Astrocyte (in vitro differentiated cells and primary cell): ENCODE measurements around the gene CIDEA. TPM values are rescaled to one million over a fixed set of nuclear protein-coding genes. Genes with fewer than 3 reads are reported as not detected.

Experiments used
- DNase-seq: peaks from one replicate; pipeline ENCODE4 v3.0.0-alpha.2; 2010; ENCODE audit warnings: low read depth
- FAIRE-seq: peaks from 2 replicates; lab custom pipeline; 2011; peaks lifted over from hg19 to GRCh38; lab: Jason Lieb, UNC
- H2AFZ ChIP-seq: 2 replicates; pipeline ENCODE4 v1.6.0; 2012; ENCODE audit warnings: low read depth, low read length, inconsistent platforms
- H3K27ac ChIP-seq: 2 replicates; pipeline ENCODE4 v1.5.1; 2011; ENCODE audit warnings: low read depth, low read length, inconsistent platforms
- H3K27me3 ChIP-seq: 2 replicates; pipeline ENCODE4 v1.6.0; 2011; ENCODE audit warnings: low read length, inconsistent platforms; ENCODE audit not compliant: insufficient read depth
- H3K36me3 ChIP-seq: 2 replicates; pipeline ENCODE4 v1.5.1; 2011; ENCODE audit warnings: low read length, inconsistent platforms; ENCODE audit not compliant: insufficient read depth
- H3K4me1 ChIP-seq: 2 replicates; pipeline ENCODE4 v1.5.1; 2011; ENCODE audit warnings: low read length, inconsistent platforms; ENCODE audit not compliant: insufficient read depth
- H3K4me2 ChIP-seq: 2 replicates; pipeline ENCODE4 v1.6.0; 2012; ENCODE audit warnings: low read length, inconsistent platforms
- H3K4me3 ChIP-seq: 2 replicates; pipeline ENCODE4 v1.5.1; 2011; ENCODE audit warnings: low read depth, mild to moderate bottlenecking, low read length, inconsistent platforms; ENCODE audit not compliant: insufficient read depth
- H3K79me2 ChIP-seq: 2 replicates; pipeline ENCODE4 v1.6.0; 2012; ENCODE audit warnings: mild to moderate bottlenecking, low read length, inconsistent platforms; ENCODE audit not compliant: insufficient read depth
- H3K9ac ChIP-seq: 2 replicates; pipeline ENCODE4 v1.6.0; 2012; ENCODE audit warnings: mild to moderate bottlenecking, low read length, inconsistent platforms
- H3K9me3 ChIP-seq: 2 replicates; pipeline ENCODE4 v1.5.1; 2012; ENCODE audit warnings: low read depth, mild to moderate bottlenecking, low read length, inconsistent platforms; ENCODE audit not compliant: insufficient read depth
- H4K20me1 ChIP-seq: 2 replicates; pipeline ENCODE4 v1.6.0; 2012; ENCODE audit warnings: low read length, inconsistent platforms; ENCODE audit not compliant: insufficient read depth
- H3K27ac Mint-ChIP-seq: one replicate; pipeline ENCODE4 v1.8.0; 2021; ENCODE audit warnings: mild to moderate bottlenecking, mixed read lengths; ENCODE audit not compliant: unreplicated experiment
- H3K27me3 Mint-ChIP-seq: one replicate; pipeline ENCODE4 v1.8.0; 2021; ENCODE audit warnings: low read depth, mixed read lengths; ENCODE audit not compliant: unreplicated experiment
- H3K36me3 Mint-ChIP-seq: one replicate; pipeline ENCODE4 v1.8.0; 2021; ENCODE audit warnings: low read depth, mixed read lengths; ENCODE audit not compliant: unreplicated experiment
- H3K4me1 Mint-ChIP-seq: one replicate; pipeline ENCODE4 v1.8.0; 2021; ENCODE audit warnings: low read depth, mixed read lengths; ENCODE audit not compliant: unreplicated experiment
- H3K4me3 Mint-ChIP-seq: one replicate; pipeline ENCODE4 v1.8.0; 2021; ENCODE audit warnings: mild to moderate bottlenecking, moderate library complexity, mixed read lengths; ENCODE audit not compliant: unreplicated experiment
- H3K9me3 Mint-ChIP-seq: one replicate; pipeline ENCODE4 v1.8.0; 2021; ENCODE audit warnings: mild to moderate bottlenecking, mixed read lengths; ENCODE audit not compliant: unreplicated experiment
- EZH2 ChIP-seq: IDR thresholded peaks from 2 replicates; pipeline ENCODE4 v1.6.1; 2012; ENCODE audit warnings: mild to moderate bottlenecking, low read length, inconsistent platforms; ENCODE audit not compliant: insufficient read depth
- total RNA-seq: library from RNA; stranded (reverse); gene quantifications from 2 replicates; pipeline ENCODE4 v1.2.1, GENCODE V29; 2021
- TF ChIP-seq, protein P1 (sequence below): IDR thresholded peaks from 2 replicates; pipeline ENCODE4 v1.5.1; 2011; ENCODE audit warnings: low read depth, mild to moderate bottlenecking, inconsistent platforms, low read length, moderate library complexity; ENCODE audit not compliant: insufficient read depth

Gene CIDEA
- total RNA-seq, 1 donor from 2014 or later: 0.43 TPM

DNA sequence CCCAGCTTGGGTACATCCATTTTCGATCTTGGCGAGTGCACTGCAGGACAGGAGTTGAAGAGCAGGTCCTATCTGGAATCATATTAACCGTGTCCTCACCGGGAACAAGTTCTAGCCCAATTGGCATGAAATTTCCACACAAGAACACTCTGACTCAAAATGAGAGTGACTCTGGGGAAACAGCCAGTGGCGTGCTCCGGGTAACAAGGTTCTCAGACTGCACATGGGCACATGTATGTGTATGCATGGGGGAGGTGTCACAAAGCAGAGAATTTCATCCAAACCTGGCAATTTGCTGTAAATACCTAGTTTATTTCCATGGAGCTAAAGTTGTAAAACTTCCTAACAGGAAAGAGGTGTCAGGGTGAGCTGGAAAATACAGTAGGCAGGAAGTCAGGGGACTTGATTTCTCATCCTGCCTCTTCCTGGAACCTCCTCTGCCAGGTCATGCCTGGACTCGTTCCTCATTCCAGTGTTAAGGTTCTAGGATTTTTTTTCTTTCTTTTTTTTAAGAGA, 55.6 kb downstream of the CIDEA start:
- TF ChIP-seq, protein P1, sequence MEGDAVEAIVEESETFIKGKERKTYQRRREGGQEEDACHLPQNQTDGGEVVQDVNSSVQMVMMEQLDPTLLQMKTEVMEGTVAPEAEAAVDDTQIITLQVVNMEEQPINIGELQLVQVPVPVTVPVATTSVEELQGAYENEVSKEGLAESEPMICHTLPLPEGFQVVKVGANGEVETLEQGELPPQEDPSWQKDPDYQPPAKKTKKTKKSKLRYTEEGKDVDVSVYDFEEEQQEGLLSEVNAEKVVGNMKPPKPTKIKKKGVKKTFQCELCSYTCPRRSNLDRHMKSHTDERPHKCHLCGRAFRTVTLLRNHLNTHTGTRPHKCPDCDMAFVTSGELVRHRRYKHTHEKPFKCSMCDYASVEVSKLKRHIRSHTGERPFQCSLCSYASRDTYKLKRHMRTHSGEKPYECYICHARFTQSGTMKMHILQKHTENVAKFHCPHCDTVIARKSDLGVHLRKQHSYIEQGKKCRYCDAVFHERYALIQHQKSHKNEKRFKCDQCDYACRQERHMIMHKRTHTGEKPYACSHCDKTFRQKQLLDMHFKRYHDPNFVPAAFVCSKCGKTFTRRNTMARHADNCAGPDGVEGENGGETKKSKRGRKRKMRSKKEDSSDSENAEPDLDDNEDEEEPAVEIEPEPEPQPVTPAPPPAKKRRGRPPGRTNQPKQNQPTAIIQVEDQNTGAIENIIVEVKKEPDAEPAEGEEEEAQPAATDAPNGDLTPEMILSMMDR: no peak
- no peak for TF ChIP-seq EZH2
- Histone ChIP-seq H4K20me1 (peaks cover 60% of the 10 kb centered on the region), H2AFZ (no peak overlapping the region), H3K36me3 (peaks cover 45% of the 10 kb centered on the region), H3K27me3 (no peaks in the 10 kb centered on the region), H3K4me2 (peak overlapping the region; percentile 93), H3K4me3 (peak overlapping the region; percentile 96), H3K79me2 (peaks cover 95% of the 10 kb centered on the region), H3K9me3 (no peaks in the 10 kb centered on the region), H3K27ac (peak overlapping the region; percentile 95), H3K9ac (peak overlapping the region; percentile 94), H3K4me1 (peaks cover 30% of the 10 kb centered on the region)
- FAIRE-seq (no peak), DNase-seq (no peak)
- Mint-ChIP-seq H3K27me3 (no peaks in the 10 kb centered on the region), H3K36me3 (peaks cover 37% of the 10 kb centered on the region), H3K27ac (peak overlapping the region; percentile 98), H3K4me3 (peak overlapping the region; percentile 95), H3K4me1 (peaks cover 40% of the 10 kb centered on the region), H3K9me3 (peaks cover 3% of the 10 kb centered on the region)

DNA sequence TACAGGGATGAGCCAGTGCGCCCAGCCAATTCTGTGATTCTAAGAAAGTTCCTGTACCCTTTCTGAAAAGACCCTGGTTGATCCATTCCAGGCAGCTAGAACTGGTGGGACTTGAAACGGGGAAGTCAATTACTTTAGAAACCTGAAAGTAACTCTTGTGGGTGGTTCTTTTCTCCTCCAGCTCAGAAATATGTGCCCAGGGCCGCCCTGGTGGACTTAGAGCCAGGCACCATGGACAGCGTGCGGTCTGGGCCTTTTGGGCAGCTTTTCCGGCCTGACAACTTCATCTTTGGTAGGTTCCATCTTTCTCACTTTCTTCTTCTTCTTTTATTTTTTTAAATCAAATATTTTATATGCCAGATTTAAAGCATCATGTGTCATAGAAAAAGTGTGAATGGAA, 56.6 kb downstream of the CIDEA start:
- FAIRE-seq: no peak
- Histone ChIP-seq H3K27me3 (no peaks in the 10 kb centered on the region), H3K9ac (peak overlapping the region; percentile 28), H3K4me2 (peak overlapping the region; percentile 93), H3K36me3 (peaks cover 55% of the 10 kb centered on the region), H3K27ac (no peak overlapping the region), H3K79me2 (peaks cover 95% of the 10 kb centered on the region), H3K4me1 (peaks cover 31% of the 10 kb centered on the region), H4K20me1 (peaks cover 67% of the 10 kb centered on the region), H2AFZ (no peak overlapping the region), H3K9me3 (no peaks in the 10 kb centered on the region), H3K4me3 (peak overlapping the region; percentile 34)
- peaks cover 3% of the 10 kb centered on the region for H3K9me3 Mint-ChIP-seq
- DNase-seq: no peak
- H3K27me3 Mint-ChIP-seq: no peaks in the 10 kb centered on the region
- H3K27ac Mint-ChIP-seq: peak overlapping the region; percentile 98
- peak overlapping the region; percentile 95 for H3K4me3 Mint-ChIP-seq
- peaks cover 38% of the 10 kb centered on the region for H3K4me1 Mint-ChIP-seq
- no peak for TF ChIP-seq EZH2
- TF ChIP-seq, protein P1: no peak
- H3K36me3 Mint-ChIP-seq: peaks cover 42% of the 10 kb centered on the region

DNA sequence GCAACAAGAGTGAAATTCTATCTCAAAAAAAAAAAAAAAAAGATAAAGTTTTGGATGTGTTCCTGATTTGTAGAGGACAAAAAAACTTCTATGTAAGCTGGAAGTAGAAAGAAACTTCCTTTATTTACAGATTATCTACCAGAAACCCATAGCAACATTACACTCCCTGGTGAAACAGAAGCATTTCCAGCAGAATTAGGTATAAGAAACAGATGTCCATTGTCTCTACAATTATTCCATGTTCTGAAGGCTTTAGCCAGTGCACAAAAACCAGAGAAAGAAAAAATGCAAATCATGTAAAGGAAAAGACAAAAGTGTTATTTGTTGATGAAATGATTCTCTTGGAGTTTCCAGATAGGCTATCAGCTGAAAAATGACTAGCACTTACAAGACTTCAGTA, 58.8 kb downstream of the CIDEA start:
- Histone ChIP-seq H3K79me2 (peaks cover 97% of the 10 kb centered on the region), H4K20me1 (peaks cover 86% of the 10 kb centered on the region), H3K27ac (peak overlapping the region; percentile 1), H2AFZ (no peak overlapping the region), H3K36me3 (peaks cover 64% of the 10 kb centered on the region), H3K4me3 (no peak overlapping the region), H3K9me3 (no peaks in the 10 kb centered on the region), H3K4me1 (peaks cover 24% of the 10 kb centered on the region), H3K27me3 (no peaks in the 10 kb centered on the region), H3K9ac (no peak overlapping the region), H3K4me2 (peak overlapping the region; percentile 28)
- H3K27ac Mint-ChIP-seq: peak overlapping the region; percentile 9
- H3K4me1 Mint-ChIP-seq: peaks cover 47% of the 10 kb centered on the region
- DNase-seq (no peak), FAIRE-seq (no peak)
- H3K27me3 Mint-ChIP-seq: no peaks in the 10 kb centered on the region
- H3K4me3 Mint-ChIP-seq: peak overlapping the region; percentile 67
- H3K9me3 Mint-ChIP-seq: peaks cover 3% of the 10 kb centered on the region
- TF ChIP-seq, protein P1: no peak
- no peak for TF ChIP-seq EZH2
- peaks cover 44% of the 10 kb centered on the region for H3K36me3 Mint-ChIP-seq
